Gastrocnemius medialis (tissue), 4 donors: Measurements from ENCODE around the gene CPS1.

Source experiments
- CTCF ChIP-seq, 5 experiments: fragments of 450-650 bp in 3 of 5; fragments of 200-600 bp in 2 of 5; sonication (generic) in 2 of 5; IDR thresholded peaks in 4 of 5; conservative IDR thresholded peaks in 1 of 5; 1 replicate in 4 of 5; 2 replicates in 1 of 5; pipeline ENCODE4 v1.5.1; 2016 to 2019; ENCODE audit warnings: antibody characterized with exemption in 5 of 5, mild to moderate bottlenecking in 3 of 5, moderate library complexity in 3 of 5
- POLR2A ChIP-seq, 2 donors: fragments of 450-650 bp; IDR thresholded peaks; one replicate each; pipeline ENCODE4 v1.6.1; 2017; ENCODE audit warnings: antibody characterized with exemption in 2 of 2, mild to moderate bottlenecking in 2 of 2, moderate library complexity in 2 of 2

GRCh38 chr2:210536973-210537650, 19.3 kb upstream of the CPS1 start:
- TF ChIP-seq CTCF (IDR thresholded peaks at IDR 0.05 in 4 of 5, conservative IDR thresholded peaks at IDR 0.05 in 1 of 5): no peak
- TF ChIP-seq POLR2A (IDR thresholded peaks at IDR 0.05): no peak
